ENCODE measurements around the gene PROSER3. TPM values are rescaled to one million over a fixed set of nuclear protein-coding genes. Genes with fewer than 3 reads are reported as not detected.
A peak's percentile ranks its signal among the peaks of the same experiment; 100 is the strongest.

PROSER3 gene
- total and polyA plus RNA-seq, 2 of the 13 experiments (the other 11 are each of a cell fraction or from before 2014, with no cell fraction given): 5.1 to 5.7 TPM

DNA sequence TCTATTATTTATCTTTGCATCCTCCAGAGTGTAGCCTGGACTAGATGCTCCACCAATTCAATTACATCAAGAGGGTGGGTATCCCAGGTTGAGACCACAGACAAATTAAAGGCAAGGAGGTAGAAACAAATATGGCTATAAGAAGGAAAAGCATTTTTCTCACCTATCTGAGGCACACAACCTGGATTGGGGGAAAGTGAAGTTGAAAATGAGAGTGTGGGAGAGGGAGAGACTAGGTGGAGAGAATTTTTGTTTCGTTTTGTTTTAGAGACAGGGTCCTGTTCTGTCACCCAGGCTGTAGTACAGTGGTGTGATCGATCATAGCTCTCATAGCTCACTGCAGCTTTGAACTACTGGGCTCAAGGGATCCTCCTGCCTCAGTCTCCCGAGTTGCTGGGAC lies 60.5 kb downstream of the PROSER3 start:
- 13% methylated on average over 3 of the region's 3 CpGs for WGBS (ENCODE audit: low lambda C conversion rate)
- no peak for FAIRE-seq
- POLR2A ChIA-PET: interaction anchor here (1.4 to 1.9 kb wide), 3 partner anchors 78 to 124 kb away, joined by 3 to 5 read pairs (median 3); no protein-coding TSS in a partner anchor
- no peak for TF ChIP-seq HNRNPK (IDR thresholded peaks at IDR 0.05; ENCODE audit: low read depth, low read length, poor library complexity, severe bottlenecking)
- no peak for TF ChIP-seq SOX13 (IDR thresholded peaks at IDR 0.05)
- no peak for TF ChIP-seq SOX13 (CRISPR knock-in tag; conservative IDR thresholded peaks at IDR 0.05 in 1 of 2, IDR thresholded peaks at IDR 0.05 in 1 of 2)
- no peak for TF ChIP-seq RXRA (CRISPR knock-in tag; IDR thresholded peaks at IDR 0.05)
- TF ChIP-seq, protein P1, sequence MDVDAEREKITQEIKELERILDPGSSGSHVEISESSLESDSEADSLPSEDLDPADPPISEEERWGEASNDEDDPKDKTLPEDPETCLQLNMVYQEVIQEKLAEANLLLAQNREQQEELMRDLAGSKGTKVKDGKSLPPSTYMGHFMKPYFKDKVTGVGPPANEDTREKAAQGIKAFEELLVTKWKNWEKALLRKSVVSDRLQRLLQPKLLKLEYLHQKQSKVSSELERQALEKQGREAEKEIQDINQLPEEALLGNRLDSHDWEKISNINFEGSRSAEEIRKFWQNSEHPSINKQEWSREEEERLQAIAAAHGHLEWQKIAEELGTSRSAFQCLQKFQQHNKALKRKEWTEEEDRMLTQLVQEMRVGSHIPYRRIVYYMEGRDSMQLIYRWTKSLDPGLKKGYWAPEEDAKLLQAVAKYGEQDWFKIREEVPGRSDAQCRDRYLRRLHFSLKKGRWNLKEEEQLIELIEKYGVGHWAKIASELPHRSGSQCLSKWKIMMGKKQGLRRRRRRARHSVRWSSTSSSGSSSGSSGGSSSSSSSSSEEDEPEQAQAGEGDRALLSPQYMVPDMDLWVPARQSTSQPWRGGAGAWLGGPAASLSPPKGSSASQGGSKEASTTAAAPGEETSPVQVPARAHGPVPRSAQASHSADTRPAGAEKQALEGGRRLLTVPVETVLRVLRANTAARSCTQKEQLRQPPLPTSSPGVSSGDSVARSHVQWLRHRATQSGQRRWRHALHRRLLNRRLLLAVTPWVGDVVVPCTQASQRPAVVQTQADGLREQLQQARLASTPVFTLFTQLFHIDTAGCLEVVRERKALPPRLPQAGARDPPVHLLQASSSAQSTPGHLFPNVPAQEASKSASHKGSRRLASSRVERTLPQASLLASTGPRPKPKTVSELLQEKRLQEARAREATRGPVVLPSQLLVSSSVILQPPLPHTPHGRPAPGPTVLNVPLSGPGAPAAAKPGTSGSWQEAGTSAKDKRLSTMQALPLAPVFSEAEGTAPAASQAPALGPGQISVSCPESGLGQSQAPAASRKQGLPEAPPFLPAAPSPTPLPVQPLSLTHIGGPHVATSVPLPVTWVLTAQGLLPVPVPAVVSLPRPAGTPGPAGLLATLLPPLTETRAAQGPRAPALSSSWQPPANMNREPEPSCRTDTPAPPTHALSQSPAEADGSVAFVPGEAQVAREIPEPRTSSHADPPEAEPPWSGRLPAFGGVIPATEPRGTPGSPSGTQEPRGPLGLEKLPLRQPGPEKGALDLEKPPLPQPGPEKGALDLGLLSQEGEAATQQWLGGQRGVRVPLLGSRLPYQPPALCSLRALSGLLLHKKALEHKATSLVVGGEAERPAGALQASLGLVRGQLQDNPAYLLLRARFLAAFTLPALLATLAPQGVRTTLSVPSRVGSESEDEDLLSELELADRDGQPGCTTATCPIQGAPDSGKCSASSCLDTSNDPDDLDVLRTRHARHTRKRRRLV (CRISPR knock-in tag; IDR thresholded peaks at IDR 0.05): no peak
- no peak for TF ChIP-seq ZNF510 (CRISPR knock-in tag; IDR thresholded peaks at IDR 0.05; ENCODE audit: low read depth)
- TF ChIP-seq ZNF687 (CRISPR knock-in tag; IDR thresholded peaks at IDR 0.05): no peak
- TF ChIP-seq FOXC1 (CRISPR knock-in tag; IDR thresholded peaks at IDR 0.05; ENCODE audit: borderline replicate concordance): no peak
- TF ChIP-seq, protein P2, sequence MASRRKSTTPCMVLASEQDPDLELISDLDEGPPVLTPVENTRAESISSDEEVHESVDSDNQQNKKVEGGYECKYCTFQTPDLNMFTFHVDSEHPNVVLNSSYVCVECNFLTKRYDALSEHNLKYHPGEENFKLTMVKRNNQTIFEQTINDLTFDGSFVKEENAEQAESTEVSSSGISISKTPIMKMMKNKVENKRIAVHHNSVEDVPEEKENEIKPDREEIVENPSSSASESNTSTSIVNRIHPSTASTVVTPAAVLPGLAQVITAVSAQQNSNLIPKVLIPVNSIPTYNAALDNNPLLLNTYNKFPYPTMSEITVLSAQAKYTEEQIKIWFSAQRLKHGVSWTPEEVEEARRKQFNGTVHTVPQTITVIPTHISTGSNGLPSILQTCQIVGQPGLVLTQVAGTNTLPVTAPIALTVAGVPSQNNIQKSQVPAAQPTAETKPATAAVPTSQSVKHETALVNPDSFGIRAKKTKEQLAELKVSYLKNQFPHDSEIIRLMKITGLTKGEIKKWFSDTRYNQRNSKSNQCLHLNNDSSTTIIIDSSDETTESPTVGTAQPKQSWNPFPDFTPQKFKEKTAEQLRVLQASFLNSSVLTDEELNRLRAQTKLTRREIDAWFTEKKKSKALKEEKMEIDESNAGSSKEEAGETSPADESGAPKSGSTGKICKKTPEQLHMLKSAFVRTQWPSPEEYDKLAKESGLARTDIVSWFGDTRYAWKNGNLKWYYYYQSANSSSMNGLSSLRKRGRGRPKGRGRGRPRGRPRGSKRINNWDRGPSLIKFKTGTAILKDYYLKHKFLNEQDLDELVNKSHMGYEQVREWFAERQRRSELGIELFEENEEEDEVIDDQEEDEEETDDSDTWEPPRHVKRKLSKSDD (CRISPR knock-in tag; IDR thresholded peaks at IDR 0.05; ENCODE audit: low read depth): no peak

More for the DNA sequence above, 60.5 kb downstream of the PROSER3 start:
- Histone ChIP-seq H4K20me1 (ENCODE audit: insufficient read depth, low read length) (no peaks in the 10 kb centered on the region), H3K9me3 (ENCODE audit: low read length) (no peaks in the 10 kb centered on the region), H3K27me3 (ENCODE audit: control insufficient read depth in 1 of 2, insufficient read depth in 2 of 2, low read length in 2 of 2) (no peaks in the 10 kb centered on the region; a peak in 1 of 5 replicates), H3K9ac (ENCODE audit: insufficient read depth, low read depth, low read length) (no peak overlapping the region), H3K36me3 (replicated peaks in 1 of 2; ENCODE audit: control insufficient read depth in 1 of 2, insufficient read depth in 2 of 2, low read length in 2 of 2) (no peaks in the 10 kb centered on the region), H3K27ac (ENCODE audit: extremely low read length, insufficient read depth, low read length) (no peak overlapping the region), H3K4me2 (ENCODE audit: low read depth, low read length) (peak overlapping the region; percentile 13; the same call in 1 of the 2 replicates), H3K4me1 (ENCODE audit: insufficient read depth, low read length) (peaks cover 48% of the 10 kb centered on the region), H3K4me3 (replicated peaks in 1 of 3; ENCODE audit: insufficient read depth in 1 of 3, low read depth in 2 of 3, low read length in 3 of 3) (no peak overlapping the region), H3K79me2 (ENCODE audit: insufficient read depth, low read length) (no peaks in the 10 kb centered on the region), H2AFZ (ENCODE audit: low read length) (no peak overlapping the region)
- no peak for DNase-seq (ENCODE audit: low spot score)
- no TSS peak for BruUV-seq (replicated peaks)
- no peak for ATAC-seq
- CTCF ChIA-PET (ENCODE audit: low intra/inter-chr PET ratio, low total read pairs): interaction anchor here (2.8 kb wide), 1 partner anchor 124 kb away, joined by 22 read pairs; no protein-coding TSS in a partner anchor
- in situ Hi-C loops (cut with HindIII; ENCODE audit: extremely low pct_ligation_motif_present, low pct_unique_long_range_greater_than_20kb): loop anchor here (10.0 kb wide), 1 partner anchor 124 kb away; no protein-coding TSS in a partner anchor
- intact Hi-C loops (cut with micrococcal nuclease; ENCODE audit: unreplicated experiment): loop anchor here (10.0 kb wide), 1 partner anchor 124 kb away; no protein-coding TSS in a partner anchor

Data from HepG2 (cell line).